ENCODE measurements around the gene ALPL.
"Not testable (repeated sequence)": the region's sequence is repeated elsewhere in the genome, so short reads cannot be mapped to it uniquely, and the experiment has no call there.

ALPL gene

DNA sequence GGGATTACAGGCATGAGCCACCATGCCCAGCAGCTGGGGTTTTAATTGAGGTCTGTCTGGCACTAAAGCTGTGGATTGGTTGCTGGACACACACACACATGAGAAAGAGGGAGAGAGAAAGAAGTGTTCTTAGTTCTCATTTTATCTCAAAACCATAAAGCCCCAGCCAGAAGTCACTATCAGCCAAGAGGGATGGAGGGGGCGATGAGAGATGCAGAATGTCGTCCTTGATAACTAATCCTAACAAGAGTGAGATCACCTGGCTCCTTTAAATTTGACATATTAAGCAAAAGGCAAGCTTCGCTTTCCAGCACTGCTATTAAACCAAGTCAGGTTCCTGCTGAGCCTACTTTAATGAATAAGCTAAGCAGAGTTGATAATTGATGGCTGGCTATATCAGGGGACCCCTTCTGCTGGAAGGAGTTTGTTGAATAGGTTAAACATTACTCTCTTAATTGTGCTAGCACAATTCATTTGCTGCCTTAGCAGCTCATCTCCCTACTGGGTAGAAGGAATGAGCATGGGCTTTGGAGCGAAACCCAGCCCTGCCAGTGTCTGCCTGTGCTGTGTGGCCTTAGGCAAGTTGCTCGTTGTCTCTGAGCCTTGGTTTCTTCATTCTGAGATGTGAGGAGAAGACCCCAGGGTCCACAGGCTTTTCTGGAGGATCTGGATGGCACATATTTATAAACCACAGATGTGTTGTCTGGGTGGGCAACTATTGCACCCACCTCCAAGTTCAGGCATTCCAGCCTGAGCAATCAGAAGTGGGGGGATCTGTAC, 50.8 kb downstream of the ALPL start:
- no peak for DNase-seq (ENCODE audit: low read depth in 2 of 2)

DNA sequence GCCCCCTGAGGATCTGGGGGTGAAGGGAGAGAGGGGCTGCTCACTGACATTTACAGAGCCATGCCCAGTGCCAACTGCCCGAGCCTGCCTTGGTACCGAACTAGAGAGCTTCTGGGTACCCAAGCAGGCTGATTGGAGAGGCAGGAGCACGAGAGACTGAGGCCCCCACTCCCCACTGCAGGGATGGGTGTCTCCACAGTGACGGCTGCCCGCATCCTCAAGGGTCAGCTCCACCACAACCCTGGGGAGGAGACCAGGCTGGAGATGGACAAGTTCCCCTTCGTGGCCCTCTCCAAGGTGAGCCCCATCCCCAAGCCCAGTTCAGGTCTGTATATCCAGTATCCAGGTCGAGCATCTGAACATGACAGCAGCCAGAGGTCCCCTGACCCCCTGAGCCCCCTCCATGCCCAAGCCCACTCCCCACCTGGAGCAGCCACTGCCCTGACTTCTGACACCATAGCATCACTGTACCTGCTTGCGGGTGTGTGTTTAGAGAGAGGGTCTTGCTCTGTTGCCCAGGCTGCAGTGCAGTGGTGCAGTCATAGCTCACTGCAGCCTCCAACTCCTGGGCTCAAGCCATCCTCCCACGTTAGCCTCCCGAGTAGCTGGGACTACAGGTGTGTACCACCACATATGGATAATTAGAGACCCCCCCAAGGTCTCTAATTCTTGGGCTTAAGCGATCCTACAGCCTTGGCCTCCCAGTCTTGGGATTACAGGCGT, 51.9 kb downstream of the ALPL start:
- no peak for DNase-seq (ENCODE audit: low read depth in 2 of 2)

DNA sequence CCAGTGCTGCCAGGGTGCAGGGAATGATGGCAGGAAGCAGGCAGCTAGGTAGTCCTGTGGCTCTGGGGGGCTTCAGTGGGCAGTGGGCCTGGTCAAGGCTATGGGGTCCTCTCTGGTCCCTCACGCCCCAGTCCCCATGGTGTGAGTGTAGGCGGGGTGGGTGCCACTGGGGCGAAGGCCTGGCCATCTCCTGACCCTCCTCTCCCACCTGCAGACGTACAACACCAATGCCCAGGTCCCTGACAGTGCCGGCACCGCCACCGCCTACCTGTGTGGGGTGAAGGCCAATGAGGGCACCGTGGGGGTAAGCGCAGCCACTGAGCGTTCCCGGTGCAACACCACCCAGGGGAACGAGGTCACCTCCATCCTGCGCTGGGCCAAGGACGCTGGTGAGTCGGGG, 53.7 kb downstream of the ALPL start:
- no peak for DNase-seq (ENCODE audit: low read depth in 2 of 2)

DNA sequence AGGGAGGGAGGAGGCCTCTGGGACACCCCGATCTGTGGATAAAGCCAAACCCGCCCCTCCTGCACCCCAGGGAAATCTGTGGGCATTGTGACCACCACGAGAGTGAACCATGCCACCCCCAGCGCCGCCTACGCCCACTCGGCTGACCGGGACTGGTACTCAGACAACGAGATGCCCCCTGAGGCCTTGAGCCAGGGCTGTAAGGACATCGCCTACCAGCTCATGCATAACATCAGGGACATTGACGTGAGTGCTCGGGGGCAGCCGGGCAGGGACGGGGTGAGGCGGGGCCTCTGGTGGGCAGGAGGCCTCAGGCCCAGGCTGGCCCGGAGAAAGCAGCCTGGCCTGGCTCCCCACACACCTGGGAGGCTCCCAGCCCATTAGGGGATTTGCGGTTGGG, 54.7 kb downstream of the ALPL start:
- DNase-seq (ENCODE audit: low read depth in 2 of 2): no peak

DNA sequence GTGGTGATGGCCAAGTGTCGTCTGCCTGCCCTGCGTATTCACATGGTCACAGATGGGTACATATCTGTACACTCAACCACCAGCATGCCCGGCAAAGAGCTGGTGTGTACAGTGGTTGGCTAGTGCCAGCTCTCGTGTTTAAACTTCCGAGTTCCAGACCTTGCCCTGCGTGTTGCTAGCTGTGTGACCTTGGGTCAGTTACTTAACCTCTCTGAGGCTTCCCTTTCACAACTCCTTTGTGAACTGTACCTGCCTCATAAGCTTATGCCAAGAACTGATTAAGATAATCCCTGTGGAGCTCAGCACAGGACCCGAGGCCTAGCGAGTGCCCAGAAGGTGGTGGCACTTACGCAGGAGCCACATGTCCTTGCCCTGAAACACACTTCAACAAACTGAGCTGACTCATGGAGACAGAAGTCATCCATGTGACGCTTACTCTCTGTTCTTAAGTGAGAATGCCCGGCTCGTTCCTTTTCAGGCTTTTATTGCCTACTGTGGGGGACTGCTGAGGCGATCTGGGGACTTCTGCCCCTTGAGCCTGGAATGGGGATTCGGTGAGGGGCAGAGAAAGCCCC, 55.4 kb downstream of the ALPL start:
- no peak for DNase-seq (ENCODE audit: low read depth in 2 of 2)

DNA sequence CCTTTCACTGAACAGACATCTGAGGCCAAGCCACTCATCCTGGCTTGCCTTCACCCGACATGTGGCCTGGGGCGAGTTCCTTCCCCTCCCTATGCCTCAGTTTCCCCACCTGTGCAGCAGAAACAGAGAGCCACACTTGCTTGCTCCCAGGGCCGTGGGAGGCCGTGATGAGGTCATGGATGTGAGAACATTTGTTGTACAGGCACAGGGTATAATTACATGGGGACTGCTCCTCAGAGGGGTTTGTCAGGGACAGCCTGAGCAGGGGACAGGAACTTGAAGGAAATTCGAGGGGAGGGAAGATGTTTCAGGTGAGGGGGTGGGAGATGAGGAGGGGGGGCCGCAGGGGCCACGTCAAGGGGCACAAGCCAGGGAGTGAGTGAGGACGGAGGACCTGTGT, 56.1 kb downstream of the ALPL start:
- no peak for DNase-seq (ENCODE audit: low read depth in 2 of 2)

DNA sequence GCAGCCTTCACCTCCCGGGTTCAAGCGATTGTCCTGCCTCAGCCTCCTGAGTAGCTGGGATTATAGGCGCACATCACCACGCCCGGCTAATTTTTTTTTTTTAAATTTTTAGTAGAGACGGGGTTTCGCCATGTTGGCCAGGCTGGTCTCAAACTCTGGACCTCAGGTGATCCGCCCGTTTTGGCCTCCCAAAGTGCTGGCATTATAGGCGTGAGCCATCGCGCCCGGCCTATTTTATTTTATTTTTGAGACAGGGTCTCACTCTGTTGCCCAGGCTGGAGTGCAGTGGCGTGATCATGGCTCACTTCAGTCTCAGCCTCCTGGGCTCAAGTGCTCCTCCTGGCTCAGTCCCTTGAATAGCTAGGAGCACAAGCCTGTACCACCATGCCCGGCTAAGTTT, 57.1 kb downstream of the ALPL start:
- not testable (repeated sequence) for DNase-seq (ENCODE audit: low read depth in 2 of 2)

DNA sequence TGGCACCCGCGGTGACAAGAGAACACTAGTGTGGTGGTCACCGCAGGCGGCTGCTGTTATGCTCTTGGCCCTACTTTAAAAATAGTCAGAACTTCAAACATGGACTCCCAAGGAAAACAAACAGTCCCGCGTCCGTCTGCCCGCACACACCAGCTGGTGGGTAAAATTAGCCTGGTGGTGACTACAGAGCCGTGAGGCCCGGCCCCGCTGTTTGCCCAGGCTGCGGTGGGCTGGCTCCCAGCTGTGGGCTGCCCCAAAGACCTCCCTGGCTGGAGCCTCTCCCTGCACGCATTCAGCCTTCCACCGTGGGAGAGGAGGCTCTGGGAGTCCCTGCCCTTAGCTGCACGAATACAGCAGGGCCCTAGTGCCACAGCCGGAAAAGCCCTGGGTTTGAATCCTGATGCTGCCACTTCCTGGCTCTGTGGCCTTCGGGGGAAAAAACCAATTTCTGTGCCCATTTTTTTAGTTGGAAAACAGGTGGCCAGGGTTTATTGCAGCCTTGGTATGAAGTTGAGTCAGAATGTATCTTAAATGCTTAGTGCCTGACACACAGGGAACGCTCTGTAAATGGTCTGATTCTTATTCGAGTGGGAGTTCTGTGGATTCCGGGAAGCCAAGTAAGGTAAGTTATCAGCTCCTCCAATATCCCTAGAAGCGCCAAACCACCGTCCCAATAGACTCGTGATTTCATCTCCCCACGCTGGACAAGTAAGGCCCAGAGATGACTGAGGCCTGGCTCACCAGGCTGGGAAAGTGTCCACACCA, 58.2 kb downstream of the ALPL start:
- no peak for DNase-seq (ENCODE audit: low read depth in 2 of 2)

DNA sequence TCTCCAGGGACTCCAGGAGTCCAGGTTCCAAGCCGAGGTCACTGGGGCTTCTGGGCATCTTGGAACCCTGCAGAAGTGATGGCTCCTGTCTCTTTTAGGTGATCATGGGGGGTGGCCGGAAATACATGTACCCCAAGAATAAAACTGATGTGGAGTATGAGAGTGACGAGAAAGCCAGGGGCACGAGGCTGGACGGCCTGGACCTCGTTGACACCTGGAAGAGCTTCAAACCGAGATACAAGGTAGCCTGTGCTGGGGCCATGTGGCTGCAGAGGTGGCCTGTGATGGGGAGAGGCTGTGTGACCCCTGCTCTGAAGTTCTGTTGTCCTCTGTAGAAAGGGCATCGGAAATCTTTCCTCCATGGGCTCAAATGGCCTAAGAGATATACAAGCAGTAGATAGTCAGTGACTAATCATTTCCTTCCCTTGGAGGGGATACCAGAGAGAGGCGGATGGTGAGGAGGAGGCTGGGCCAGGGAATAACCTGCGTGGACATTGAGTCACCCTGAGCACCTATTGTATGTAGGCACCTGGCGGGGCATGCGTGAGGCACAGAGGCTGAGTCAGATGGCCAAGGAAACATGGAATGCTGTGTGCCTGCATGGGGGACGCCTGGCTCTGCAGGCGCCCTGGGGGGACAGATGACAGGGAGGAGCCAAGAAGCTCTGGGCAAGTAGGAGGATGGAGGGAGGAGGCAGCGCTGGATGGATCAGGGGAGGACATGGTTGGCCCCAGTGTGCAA, 59.0 kb downstream of the ALPL start:
- no peak for DNase-seq (ENCODE audit: low read depth in 2 of 2)

DNA sequence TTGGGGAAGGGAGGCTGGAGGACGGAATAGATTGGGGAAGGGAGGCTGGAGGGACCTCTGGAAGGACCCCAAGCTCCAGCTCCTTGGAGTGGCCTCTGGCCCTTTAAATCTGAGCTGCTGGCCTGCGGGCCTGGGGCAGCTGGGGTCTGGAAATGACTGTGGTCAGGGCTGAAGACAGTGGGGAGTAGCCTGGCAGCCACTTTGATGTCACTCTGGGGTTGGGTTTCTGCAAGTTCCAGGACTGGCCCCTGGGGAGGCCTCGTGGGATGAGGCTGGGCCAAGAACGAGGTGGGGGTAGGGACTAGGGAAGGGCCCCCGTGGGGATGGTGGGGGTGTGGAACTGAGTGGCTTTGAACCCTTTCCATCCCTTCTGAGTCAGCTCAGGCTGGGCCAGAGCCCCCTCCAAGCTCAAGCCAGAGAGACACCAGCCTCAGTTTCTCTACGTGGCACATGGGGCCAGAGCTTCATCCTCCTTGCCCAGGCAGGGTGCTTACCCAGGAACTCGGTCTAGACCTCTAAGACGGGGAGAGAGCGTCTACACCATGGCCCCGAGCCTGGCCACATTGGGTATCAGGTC, 59.7 kb downstream of the ALPL start:
- no peak for DNase-seq (ENCODE audit: low read depth in 2 of 2)

DNA sequence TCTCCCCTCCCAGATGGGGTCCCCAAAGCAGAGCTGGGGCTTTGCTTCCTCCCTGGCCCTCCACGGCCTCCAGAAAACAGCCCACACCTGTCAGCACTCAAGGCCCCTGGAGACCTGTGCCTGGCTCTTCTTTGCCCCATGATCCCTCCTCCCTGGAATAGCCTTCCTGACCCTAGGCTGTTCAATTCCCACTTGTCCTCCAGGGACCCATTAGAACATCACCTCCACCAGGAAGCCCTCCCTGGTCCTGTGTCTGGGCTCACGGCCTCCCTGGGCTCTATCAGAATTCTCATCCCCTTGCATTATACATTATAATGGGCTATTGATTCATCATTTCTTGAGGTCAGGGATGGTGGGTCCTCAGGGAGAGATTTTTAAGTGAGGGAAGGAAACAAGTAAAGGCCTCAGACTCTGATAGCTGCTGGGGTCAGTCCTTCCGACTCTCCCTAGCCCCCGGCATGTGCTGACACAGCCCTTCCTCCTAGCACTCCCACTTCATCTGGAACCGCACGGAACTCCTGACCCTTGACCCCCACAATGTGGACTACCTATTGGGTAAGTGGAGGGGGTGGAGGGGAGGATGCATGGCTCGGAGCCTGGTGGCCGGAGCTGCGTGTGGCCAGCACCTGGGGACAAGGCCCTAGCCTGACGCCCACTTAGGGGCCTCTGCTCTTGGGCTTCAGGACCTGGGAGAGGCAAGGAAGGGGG, 60.8 kb downstream of the ALPL start:
- DNase-seq (ENCODE audit: low read depth in 2 of 2): no peak

DNA sequence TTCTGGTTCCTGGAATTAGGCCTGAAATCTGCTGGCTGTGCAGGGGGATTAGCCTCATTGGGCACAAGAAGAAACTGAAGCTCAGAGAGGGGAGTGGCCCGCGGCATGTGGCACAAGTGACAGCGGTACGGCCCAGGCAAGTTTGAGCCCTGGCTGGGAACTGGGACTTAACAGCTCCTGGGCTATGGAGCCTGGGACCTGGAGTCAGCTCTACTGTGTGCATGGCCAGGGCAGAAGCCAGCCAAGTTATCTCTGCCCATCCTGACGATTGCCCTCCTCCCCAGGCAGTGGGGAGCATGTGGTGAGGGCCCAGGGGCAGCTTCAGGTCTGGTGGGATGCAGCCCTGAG, 61.3 kb downstream of the ALPL start:
- DNase-seq (ENCODE audit: low read depth in 2 of 2): no peak

DNA sequence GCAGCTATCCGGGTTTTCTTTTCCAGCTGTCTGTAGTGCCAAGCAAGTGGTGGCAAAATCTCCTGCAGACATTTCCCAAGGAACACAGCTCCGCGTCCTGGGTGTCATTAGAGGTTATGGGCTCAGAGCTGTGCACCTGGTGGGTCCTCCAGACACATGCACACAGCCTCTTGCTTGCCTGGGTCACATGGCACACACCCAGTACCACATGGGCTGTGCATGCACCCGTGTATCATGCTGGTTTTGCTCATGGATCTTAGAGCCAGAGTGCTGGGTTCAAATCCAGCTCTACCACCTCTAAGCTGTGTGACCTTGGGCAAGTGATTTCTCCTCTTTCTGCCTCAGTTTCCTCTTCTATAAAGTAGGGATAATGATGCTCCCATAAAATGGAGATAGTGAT, 61.7 kb downstream of the ALPL start:
- no peak for DNase-seq (ENCODE audit: low read depth in 2 of 2)

DNA sequence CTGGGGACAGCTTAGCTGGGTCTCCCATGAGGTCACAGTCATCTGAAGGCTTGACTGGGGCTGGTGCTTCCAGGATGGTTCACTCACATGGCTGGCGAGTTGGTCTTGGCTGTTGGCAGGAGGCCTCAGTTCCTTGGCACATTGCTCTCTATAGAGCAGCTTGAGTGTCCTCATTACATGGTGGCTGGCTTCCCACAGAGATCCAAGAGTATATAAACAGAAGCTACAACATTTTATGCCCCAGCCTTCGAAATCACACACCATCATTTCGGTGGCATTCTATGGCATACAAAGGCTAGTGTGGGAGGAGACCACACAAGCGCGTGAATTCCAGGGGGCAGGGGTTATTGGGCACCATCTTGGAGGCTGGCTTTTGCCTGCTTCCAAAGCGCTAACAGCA, 63.0 kb downstream of the ALPL start:
- no peak for DNase-seq (ENCODE audit: low read depth in 2 of 2)

DNA sequence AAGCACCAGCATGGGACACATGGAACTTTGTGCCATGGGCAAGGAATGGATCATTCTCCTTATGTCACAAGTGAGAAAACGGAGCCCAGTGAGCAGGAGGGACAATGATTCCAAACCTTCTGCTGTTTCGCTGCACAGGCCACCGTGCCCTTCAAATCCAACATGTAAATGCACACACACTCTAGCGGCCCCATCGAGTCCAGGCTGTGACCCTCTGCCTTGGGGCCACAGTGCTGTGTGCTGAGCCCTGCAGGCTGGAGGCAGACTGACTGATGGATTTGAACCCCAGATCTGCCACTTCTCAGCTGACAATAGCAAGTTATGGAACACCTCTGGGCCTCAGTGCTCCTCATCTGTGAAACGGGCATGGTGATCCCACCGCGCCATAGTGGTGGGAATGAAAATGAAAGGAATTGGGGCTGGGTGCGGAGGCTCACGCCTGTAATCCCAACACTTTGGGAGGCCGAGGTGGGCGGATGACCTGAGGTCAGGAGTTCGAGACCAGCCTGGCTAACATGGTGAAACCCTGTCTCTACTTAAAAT, 63.6 kb downstream of the ALPL start:
- no peak for DNase-seq (ENCODE audit: low read depth in 2 of 2)

DNA sequence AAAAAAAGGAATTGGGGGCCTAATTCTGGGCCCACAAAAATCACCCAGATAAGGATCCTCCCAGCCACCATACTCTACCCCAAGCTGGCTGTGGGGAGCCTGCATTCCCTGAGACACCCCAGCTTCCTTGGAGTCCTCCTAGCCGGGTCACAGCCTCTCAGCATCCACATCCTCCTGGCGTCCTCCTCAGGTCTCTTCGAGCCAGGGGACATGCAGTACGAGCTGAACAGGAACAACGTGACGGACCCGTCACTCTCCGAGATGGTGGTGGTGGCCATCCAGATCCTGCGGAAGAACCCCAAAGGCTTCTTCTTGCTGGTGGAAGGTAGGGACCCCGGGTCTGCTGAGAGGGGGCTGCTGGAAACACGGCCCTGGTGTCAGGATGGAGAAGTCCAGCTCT, 64.3 kb downstream of the ALPL start:
- DNase-seq (ENCODE audit: low read depth in 2 of 2): no peak

DNA sequence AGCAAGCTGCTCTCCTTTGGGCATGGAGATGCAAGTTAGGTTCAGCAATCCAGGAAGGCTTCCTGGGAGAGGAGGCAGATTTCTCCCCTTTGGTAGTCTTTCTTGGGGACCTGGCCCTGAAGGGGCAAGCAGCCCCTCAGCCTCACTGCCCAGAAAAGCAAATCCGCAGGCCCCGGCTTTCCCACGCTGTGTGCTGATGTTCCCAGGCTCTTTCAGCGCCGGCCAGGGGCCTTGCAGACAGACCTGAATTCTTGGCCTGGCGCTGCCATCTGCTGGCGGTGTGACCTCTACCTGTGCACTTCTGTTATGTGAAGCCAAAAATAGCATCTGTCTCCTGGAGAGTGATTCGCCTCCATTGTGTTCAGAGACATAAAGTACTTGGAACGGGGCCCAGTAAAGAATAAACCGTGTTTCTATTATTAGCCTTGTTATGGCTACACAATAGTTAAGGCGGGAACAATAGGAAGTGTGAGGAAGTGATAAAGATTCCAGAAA, 64.8 kb downstream of the ALPL start:
- DNase-seq (ENCODE audit: low read depth in 2 of 2): no peak

DNA sequence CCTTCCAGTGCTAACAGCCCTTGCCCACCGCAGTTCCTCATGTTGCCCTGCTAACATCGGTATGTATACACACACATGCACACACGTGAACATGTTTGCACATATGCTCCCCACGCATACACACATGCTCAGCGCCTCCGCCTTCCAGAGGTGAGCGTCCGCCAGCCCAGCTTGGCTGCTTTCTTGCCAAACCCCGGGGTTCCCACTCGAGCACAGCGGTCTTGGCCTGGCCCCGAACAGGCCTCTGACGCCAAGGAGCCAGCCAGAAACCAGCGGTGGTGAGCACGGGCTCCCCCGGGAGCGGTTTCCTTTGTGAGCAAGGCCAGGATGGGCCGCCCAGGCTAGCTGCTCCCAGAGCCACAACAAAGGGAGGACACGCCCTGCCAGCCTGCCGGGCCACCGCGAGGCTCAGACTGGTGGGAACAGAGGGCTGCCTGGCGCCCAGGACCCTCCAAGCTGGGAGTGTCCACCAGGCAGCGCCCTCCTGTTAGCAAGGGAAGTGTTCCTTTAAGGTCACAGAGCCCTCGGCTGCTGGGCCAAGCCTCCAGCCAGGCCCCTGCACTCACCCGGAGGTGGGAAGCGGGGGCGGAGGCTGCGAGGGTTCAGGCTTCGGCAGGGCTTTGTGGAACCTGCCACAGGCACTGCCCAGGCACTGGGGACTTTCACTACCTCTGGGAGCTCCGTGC, 65.4 kb downstream of the ALPL start:
- no peak for DNase-seq (ENCODE audit: low read depth in 2 of 2)

DNA sequence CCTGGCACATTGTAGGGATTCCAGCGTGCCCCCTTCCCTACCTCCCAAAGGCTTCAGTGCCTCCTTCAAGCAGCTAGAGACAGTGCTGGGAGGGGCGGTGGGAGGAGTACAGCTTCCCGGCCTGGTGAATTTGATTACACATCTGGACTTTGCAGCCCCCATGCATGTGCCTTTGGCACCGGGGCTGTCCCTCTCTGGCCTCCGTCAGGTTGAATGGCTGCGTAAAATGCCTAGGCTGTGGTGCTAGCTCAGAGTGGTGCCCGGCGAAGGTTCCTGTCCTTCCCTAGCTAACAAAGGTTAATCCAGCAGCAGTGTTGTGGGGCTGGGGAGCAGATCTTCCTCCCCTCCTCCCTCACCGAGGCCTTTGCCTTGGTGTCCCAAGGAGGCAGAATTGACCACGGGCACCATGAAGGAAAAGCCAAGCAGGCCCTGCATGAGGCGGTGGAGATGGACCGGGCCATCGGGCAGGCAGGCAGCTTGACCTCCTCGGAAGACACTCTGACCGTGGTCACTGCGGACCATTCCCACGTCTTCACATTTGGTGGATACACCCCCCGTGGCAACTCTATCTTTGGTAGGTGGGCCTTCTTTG, 66.2 kb downstream of the ALPL start:
- DNase-seq (ENCODE audit: low read depth in 2 of 2): no peak
